GM12874 (cell line): ENCODE results near the gene PLCH2.

ENCODE experiments used
- CTCF ChIP-seq: IDR thresholded peaks from 2 replicates; pipeline ENCODE4 v1.5.1; 2011; ENCODE audit warnings: low read depth, mild to moderate bottlenecking, control low read depth, low read length, moderate library complexity; ENCODE audit not compliant: insufficient read depth

The PLCH2 gene

DNA sequence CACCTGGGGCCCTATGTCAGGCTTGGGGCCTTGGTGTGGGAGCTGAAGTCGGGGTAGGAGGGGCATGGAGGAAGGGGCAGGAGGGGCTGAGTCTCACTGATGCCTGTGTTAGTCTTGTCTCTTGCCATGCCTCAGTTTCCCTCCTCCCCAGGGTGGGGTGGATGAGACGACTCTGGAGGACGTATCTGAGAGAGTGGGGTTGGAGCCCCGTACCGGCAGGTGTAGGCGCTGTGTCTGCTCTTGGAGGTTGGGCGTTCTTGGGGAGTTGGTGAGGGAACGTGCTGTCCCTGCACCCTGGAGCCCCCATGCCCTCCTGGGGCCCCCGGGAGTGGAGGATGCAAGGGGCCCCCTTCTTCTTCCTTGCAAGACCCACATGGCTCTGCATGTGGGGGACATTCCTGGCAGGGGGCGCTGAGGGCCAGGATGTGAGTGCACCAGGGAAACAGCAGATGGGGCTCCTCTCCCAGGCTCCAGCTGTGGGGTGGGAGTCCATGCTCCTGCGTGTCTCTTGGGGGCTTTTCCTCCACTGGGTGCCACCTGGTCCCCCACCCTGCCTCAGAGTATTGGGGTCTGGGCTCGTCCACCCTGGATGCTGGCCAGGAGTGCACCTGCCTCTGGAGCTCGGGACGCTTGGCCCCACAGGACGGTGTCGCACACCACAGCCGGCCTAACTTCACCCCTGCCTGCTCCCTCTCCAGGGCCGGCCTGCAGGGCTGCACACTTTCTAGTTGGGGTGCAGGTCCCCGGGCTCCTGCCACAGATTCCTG, 78.7 kb downstream of the PLCH2 start:
- peak; percentile 76 for TF ChIP-seq CTCF
